Uterus (tissue), 2 donors: ENCODE data around the gene LRRC2.

Source experiments
- POLR2A ChIP-seq, 2 donors: fragments of 450-650 bp; IDR thresholded peaks; one replicate each; pipeline ENCODE4 v1.6.1; 2016; ENCODE audit warnings: antibody characterized with exemption in 2 of 2, mild to moderate bottlenecking in 1 of 2, moderate library complexity in 1 of 2
- TF ChIP-seq, protein P1 (sequence below), 4 experiments: fragments of 200-600 bp in 2 of 4; fragments of 450-650 bp in 2 of 4; sonication (generic) in 2 of 4; IDR thresholded peaks; one replicate each; pipeline ENCODE4 v1.5.1; 2016 to 2019; ENCODE audit warnings: antibody characterized with exemption in 4 of 4, mild to moderate bottlenecking in 2 of 4, moderate library complexity in 1 of 4

DNA sequence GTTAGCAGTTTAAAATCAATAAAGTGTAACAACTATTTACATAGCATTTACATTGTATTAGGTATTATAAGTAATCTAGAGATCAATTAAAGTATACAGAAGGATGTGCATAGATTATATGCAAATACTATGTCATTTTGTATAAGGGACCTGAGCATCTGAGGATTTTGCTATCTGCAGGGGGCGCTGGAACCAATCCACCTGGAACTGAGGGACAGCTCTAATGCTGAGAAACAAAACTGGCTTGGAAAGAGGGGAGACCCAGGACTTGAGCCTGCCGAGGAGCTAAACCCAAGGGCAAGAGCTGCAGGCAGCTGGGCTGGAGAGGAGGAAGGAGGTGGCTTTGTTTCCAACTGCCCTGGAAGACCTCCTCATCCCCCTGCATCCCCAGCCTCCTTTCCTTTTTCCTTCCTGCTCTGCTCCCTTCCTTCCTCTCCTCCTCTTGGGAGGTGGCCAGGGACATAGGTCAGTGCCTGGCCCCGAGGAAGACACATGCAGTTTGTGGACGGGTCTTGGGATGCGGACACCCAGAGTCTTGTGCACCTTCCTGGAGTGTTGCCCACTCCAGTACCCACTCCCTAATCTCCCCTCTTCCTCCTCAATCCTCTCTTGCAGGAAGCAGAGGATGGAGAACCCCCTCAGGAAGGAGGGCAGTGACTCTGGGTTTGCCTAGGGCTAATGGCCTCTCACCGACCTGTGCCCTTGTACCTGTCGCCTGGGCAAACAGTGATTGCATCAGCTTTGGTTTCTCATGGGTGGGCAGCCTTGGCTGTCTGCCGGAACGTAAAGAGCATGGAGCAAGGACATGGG, 69.2 kb downstream of the LRRC2 start:
- TF ChIP-seq, protein P1, sequence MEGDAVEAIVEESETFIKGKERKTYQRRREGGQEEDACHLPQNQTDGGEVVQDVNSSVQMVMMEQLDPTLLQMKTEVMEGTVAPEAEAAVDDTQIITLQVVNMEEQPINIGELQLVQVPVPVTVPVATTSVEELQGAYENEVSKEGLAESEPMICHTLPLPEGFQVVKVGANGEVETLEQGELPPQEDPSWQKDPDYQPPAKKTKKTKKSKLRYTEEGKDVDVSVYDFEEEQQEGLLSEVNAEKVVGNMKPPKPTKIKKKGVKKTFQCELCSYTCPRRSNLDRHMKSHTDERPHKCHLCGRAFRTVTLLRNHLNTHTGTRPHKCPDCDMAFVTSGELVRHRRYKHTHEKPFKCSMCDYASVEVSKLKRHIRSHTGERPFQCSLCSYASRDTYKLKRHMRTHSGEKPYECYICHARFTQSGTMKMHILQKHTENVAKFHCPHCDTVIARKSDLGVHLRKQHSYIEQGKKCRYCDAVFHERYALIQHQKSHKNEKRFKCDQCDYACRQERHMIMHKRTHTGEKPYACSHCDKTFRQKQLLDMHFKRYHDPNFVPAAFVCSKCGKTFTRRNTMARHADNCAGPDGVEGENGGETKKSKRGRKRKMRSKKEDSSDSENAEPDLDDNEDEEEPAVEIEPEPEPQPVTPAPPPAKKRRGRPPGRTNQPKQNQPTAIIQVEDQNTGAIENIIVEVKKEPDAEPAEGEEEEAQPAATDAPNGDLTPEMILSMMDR (IDR thresholded peaks at IDR 0.05) = peak in 1 of 4 experiments; percentile 5
- TF ChIP-seq POLR2A (IDR thresholded peaks at IDR 0.05) = no peak
